22Rv1 (cell line): ENCODE data around the gene SLC38A4.

Experiments used
- CTCF ChIP-seq: fragments of 450-650 bp; IDR thresholded peaks from 2 replicates; pipeline ENCODE4 v1.5.1; 2017; ENCODE audit warnings: mild to moderate bottlenecking
- ZFX ChIP-seq: fragments of 450-650 bp; IDR thresholded peaks from 2 replicates; pipeline ENCODE4 v1.6.1; 2017; ENCODE audit warnings: antibody characterized with exemption, borderline replicate concordance

- TF ChIP-seq CTCF (no peak), ZFX (no peak)
Measured at GRCh38 chr12:46832130-46832704, 6.4 kb upstream of the SLC38A4 start.
